ENCODE data around the gene AIDA. TPM values are rescaled to one million over a fixed set of nuclear protein-coding genes. Genes with fewer than 3 reads are reported as not detected.

Gene AIDA
- total RNA-seq, 2 experiments from 2014 or later, result 67.3 to 68.2 TPM

- Mint-ChIP-seq H3K4me3 (no peak overlapping the region), H3K9me3 (no peaks in the 10 kb centered on the region), H3K36me3 (ENCODE audit: low read depth) (peaks cover 2% of the 10 kb centered on the region), H3K4me1 (ENCODE audit: low read depth) (no peaks in the 10 kb centered on the region), H3K27me3 (ENCODE audit: low read depth) (no peaks in the 10 kb centered on the region), H3K27ac (no peak overlapping the region)
- CTCF ChIA-PET, result interaction anchor here (1.0 to 1.6 kb wide), 5 partner anchors 12 to 384 kb away, joined by 3 to 6 read pairs (median 4); no protein-coding TSS in a partner anchor
- intact Hi-C loops (cut with micrococcal nuclease), result no loop called here
- no peak for DNase-seq
Measured at GRCh38 chr1:222739465-222739864, 27.2 kb upstream of the AIDA start.

DNA sequence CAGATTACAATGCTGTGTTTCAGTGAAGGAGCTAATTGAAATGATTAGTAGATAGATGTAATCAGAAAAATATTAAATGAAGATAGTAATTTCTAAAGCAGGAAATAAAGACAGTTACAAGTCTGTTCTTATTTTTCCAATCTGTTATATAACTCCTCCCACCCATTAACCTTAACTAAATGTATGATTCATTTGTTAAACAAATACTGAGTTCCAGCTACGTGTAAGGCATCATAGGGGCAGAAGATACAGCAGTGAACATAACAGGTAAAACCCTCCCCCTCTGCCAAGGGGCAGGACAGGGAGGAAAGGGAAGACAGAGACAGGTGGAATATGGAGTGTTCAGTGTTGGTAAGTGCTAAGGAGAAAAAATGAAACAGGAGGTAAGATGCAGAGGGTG is 24.7 kb upstream of the AIDA start, which contains the start of gene FAM177B:
FAM177B (plus strand) TSS at position 231 of the 400 bp plus-strand sequence. CDS start 9,344 bp downstream, outside the sequence.
- CTCF ChIA-PET, result interaction anchor here (1.0 to 1.8 kb wide), 3 partner anchors 56 to 387 kb away, joined by 3 to 8 read pairs (median 4); no protein-coding TSS in a partner anchor
- H3K9me3 Mint-ChIP-seq, result no peaks in the 10 kb centered on the region
- intact Hi-C loops (cut with micrococcal nuclease), result no loop called here
- H3K4me1 Mint-ChIP-seq (ENCODE audit: low read depth), result peaks cover 6% of the 10 kb centered on the region
- H3K27ac Mint-ChIP-seq, result no peak within 1 kb of the TSS
- H3K4me3 Mint-ChIP-seq, result no peak within 1 kb of the TSS
- no peak for DNase-seq
- H3K27me3 Mint-ChIP-seq (ENCODE audit: low read depth), result no peaks in the 10 kb centered on the region
- H3K36me3 Mint-ChIP-seq (ENCODE audit: low read depth), result peaks cover 11% of the 10 kb centered on the region

GRCh38 chr1:222736470-222736869 is 24.2 kb upstream of the AIDA start:
- Mint-ChIP-seq H3K27ac (no peak overlapping the region), H3K4me3 (no peak overlapping the region), H3K9me3 (no peaks in the 10 kb centered on the region), H3K4me1 (ENCODE audit: low read depth) (peaks cover 6% of the 10 kb centered on the region), H3K27me3 (ENCODE audit: low read depth) (no peaks in the 10 kb centered on the region), H3K36me3 (ENCODE audit: low read depth) (peaks cover 14% of the 10 kb centered on the region)
- no peak for DNase-seq
- intact Hi-C loops (cut with micrococcal nuclease), result no loop called here
- CTCF ChIA-PET, result interaction anchor here (1.0 to 1.8 kb wide), 3 partner anchors 57 to 387 kb away, joined by 3 to 8 read pairs (median 4); no protein-coding TSS in a partner anchor

GRCh38 chr1:222734740-222735139 is 22.4 kb upstream of the AIDA start:
- no peak for DNase-seq
- Mint-ChIP-seq H3K4me3 (no peak overlapping the region), H3K27ac (no peak overlapping the region), H3K4me1 (ENCODE audit: low read depth) (peaks cover 6% of the 10 kb centered on the region), H3K27me3 (ENCODE audit: low read depth) (no peaks in the 10 kb centered on the region), H3K9me3 (no peaks in the 10 kb centered on the region), H3K36me3 (ENCODE audit: low read depth) (peaks cover 25% of the 10 kb centered on the region)
- intact Hi-C loops (cut with micrococcal nuclease), result no loop called here
- CTCF ChIA-PET, result no interaction called here

DNA sequence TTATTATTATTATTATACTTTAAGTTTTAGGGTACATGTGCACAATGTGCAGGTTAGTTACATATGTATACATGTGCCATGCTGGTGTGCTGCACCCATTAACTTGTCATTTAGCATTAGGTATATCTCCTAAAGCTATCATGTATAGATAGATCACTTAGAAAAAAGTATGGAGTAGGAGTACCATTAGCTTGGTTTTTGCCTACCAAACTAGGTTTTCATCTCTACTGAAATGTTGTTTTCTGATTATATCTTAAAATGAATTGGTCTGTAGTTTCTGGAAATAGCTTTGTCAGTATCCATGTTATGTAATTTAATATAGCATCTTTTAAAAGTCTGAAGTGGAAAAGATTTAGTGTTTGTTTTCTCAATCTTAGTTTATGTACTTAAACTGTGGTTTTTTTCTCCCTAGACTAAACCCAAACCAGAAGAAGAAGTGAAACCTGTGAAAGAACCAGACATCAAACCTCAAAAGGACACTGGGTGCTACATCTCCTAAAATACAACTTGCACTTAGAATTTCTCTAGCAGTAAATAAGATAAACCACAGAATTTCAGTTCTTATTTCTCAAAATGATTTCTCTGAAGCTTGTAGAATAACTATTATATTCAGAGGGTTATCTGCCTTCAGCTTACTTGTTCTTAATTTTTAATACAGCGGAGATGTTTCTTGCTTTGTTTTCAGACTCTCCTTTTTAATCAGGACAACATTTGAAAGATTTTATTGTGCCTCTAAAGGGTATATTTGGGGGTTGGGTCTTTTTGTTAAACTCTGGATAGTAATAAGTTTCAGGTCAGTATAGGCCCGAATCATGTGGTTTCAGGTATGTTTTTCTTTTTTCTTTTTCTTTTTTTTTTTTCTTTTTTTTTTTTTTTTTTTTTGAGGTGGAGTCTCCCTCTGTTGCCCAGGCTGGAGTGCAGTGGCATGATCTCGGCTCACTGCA is 20.2 kb upstream of the AIDA start:
- intact Hi-C loops (cut with micrococcal nuclease), result no loop called here

GRCh38 chr1:222730866-222731265 is 18.6 kb upstream of the AIDA start:
- Mint-ChIP-seq H3K36me3 (ENCODE audit: low read depth) (peaks cover 42% of the 10 kb centered on the region), H3K4me1 (ENCODE audit: low read depth) (peaks cover 6% of the 10 kb centered on the region), H3K27me3 (ENCODE audit: low read depth) (no peaks in the 10 kb centered on the region), H3K9me3 (no peaks in the 10 kb centered on the region), H3K4me3 (no peak overlapping the region), H3K27ac (no peak overlapping the region)
- intact Hi-C loops (cut with micrococcal nuclease), result no loop called here
- DNase-seq, result no peak
- CTCF ChIA-PET, result interaction anchor here (1.0 kb wide), 1 partner anchor 172 kb away, joined by 4 read pairs; no protein-coding TSS in a partner anchor

More for the DNA sequence above, 20.2 kb upstream of the AIDA start:
- H3K36me3 Mint-ChIP-seq (ENCODE audit: low read depth), result peaks cover 37% of the 10 kb centered on the region
- DNase-seq, result no peak
- peaks cover 6% of the 10 kb centered on the region for H3K4me1 Mint-ChIP-seq (ENCODE audit: low read depth)
- peak overlapping the region; percentile 1 for H3K27ac Mint-ChIP-seq
- H3K27me3 Mint-ChIP-seq (ENCODE audit: low read depth), result no peaks in the 10 kb centered on the region
- no peak overlapping the region for H3K4me3 Mint-ChIP-seq
- CTCF ChIA-PET, result no interaction called here
- no peaks in the 10 kb centered on the region for H3K9me3 Mint-ChIP-seq

DNA sequence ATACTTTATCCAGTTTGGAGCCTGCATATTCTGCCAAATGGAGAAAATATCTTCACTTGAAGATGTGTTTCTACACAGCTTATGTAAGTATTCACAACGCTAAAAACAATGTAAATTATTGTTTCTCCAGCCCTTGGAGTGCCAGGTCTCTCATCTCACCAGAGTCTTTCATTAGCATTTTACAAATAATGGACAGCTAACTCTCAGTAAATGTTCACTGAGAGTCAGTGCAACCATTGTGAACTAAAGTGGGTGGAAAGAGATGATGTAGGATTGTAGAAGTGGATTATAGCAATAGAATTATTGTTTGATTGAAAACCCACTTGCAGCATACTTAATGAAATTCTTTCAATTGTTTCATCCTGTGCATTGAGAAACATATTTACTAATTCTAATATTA is 16.5 kb upstream of the AIDA start:
- intact Hi-C loops (cut with micrococcal nuclease), result no loop called here
- Mint-ChIP-seq H3K36me3 (ENCODE audit: low read depth) (peaks cover 45% of the 10 kb centered on the region), H3K4me1 (ENCODE audit: low read depth) (peaks cover 6% of the 10 kb centered on the region), H3K27me3 (ENCODE audit: low read depth) (no peaks in the 10 kb centered on the region), H3K27ac (no peak overlapping the region), H3K4me3 (no peak overlapping the region), H3K9me3 (no peaks in the 10 kb centered on the region)
- CTCF ChIA-PET, result interaction anchor here (1.1 kb wide), 1 partner anchor 395 kb away, joined by 3 read pairs; no protein-coding TSS in a partner anchor
- no peak for DNase-seq

DNA sequence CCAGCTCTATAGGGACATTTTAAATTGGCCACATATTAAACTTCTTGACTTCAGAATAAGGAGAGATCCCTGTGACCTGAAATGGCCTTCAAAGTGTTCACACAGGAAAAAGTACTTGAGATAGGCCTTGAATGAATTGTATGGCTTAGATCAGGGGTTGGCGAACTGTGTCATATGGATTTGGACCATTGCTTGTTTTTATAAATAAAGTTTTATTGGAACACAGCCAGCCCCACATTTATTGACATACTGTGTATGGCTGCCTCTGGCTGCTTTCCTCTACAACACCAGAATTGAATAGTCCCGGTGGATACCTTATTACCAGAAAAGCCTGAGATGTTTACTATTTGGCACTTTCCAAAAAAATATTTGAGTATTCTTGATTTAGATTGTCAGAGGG is 4.1 kb upstream of the AIDA start:
- CTCF ChIA-PET, result interaction anchor here (1.1 kb wide), 1 partner anchor 250 kb away, joined by 5 read pairs; no protein-coding TSS in a partner anchor
- H3K4me3 Mint-ChIP-seq, result no peak overlapping the region
- H3K27ac Mint-ChIP-seq, result no peak overlapping the region
- peaks cover 24% of the 10 kb centered on the region for H3K4me1 Mint-ChIP-seq (ENCODE audit: low read depth)
- H3K27me3 Mint-ChIP-seq (ENCODE audit: low read depth), result no peaks in the 10 kb centered on the region
- H3K36me3 Mint-ChIP-seq (ENCODE audit: low read depth), result peaks cover 38% of the 10 kb centered on the region
- no peaks in the 10 kb centered on the region for H3K9me3 Mint-ChIP-seq
- DNase-seq, result no peak
- intact Hi-C loops (cut with micrococcal nuclease), result loop anchor here (10.0 kb wide), 1 partner anchor 1468 kb away; the partner anchor contains the start of gene DEGS1

GRCh38 chr1:222713091-222713961 is 1.0 kb upstream of the AIDA start:
- DNase-seq, result peak; percentile 91
- peaks cover 37% of the 10 kb centered on the region for H3K4me1 Mint-ChIP-seq (ENCODE audit: low read depth)
- intact Hi-C loops (cut with micrococcal nuclease), result loop anchor here (1.0 to 10.0 kb wide), 7 partner anchors 58 to 1471 kb away; partner anchors contain the start of genes DEGS1 and FBXO28
- H3K27me3 Mint-ChIP-seq (ENCODE audit: low read depth), result no peaks in the 10 kb centered on the region
- H3K36me3 Mint-ChIP-seq (ENCODE audit: low read depth), result peaks cover 29% of the 10 kb centered on the region
- CTCF ChIA-PET, result interaction anchor here (0.6 to 1.1 kb wide), 6 partner anchors 8 to 1608 kb away, joined by 3 to 4 read pairs (median 3); no protein-coding TSS in a partner anchor
- no peaks in the 10 kb centered on the region for H3K9me3 Mint-ChIP-seq
- H3K27ac Mint-ChIP-seq, result peak overlapping the region; percentile 98
- H3K4me3 Mint-ChIP-seq, result peak overlapping the region; percentile 100

- DNase-seq, result peak; percentile 68
- no peaks in the 10 kb centered on the region for H3K9me3 Mint-ChIP-seq
- intact Hi-C loops (cut with micrococcal nuclease), result loop anchor here (1.0 to 10.0 kb wide), 6 partner anchors 67 to 1473 kb away; partner anchors contain the start of genes DEGS1, DISP1, DUSP10 and FBXO28
- H3K27ac Mint-ChIP-seq, result peak overlapping the region; percentile 98
- peaks cover 23% of the 10 kb centered on the region for H3K36me3 Mint-ChIP-seq (ENCODE audit: low read depth)
- no peaks in the 10 kb centered on the region for H3K27me3 Mint-ChIP-seq (ENCODE audit: low read depth)
- peaks cover 41% of the 10 kb centered on the region for H3K4me1 Mint-ChIP-seq (ENCODE audit: low read depth)
- H3K4me3 Mint-ChIP-seq, result peak overlapping the region; percentile 100
- CTCF ChIA-PET, result no interaction called here
Measured at GRCh38 chr1:222711319-222712252, 705 bp downstream of the AIDA start.

DNA sequence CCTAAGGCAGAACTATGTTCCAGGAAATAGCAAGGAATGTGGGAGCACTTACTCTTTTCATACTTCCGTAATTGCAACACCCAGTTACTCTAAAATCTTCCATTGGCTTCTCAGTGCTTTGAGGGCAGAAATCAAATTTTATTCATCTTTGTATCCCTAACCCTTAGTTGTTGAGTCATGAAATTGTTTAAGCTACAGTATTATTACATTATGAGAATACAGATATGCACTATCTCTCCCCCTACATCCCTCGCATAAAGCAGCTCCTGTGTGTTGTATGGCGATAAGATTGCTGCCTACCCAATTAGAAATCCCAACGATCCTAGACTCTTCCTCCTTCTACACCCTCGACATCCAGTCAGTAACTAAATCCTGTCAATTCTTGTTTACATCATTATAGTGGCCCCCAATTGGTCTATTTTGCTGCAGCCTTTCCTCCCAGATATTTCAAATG is 2.6 kb downstream of the AIDA start:
- H3K4me1 Mint-ChIP-seq (ENCODE audit: low read depth), result peaks cover 49% of the 10 kb centered on the region
- H3K27me3 Mint-ChIP-seq (ENCODE audit: low read depth), result no peaks in the 10 kb centered on the region
- H3K4me3 Mint-ChIP-seq, result no peak overlapping the region
- H3K9me3 Mint-ChIP-seq, result no peaks in the 10 kb centered on the region
- peaks cover 19% of the 10 kb centered on the region for H3K36me3 Mint-ChIP-seq (ENCODE audit: low read depth)
- DNase-seq, result no peak
- CTCF ChIA-PET, result interaction anchor here (1.2 kb wide), 1 partner anchor 244 kb away, joined by 3 read pairs; no protein-coding TSS in a partner anchor
- H3K27ac Mint-ChIP-seq, result no peak overlapping the region
- intact Hi-C loops (cut with micrococcal nuclease), result loop anchor here (5.0 to 10.0 kb wide), 3 partner anchors 173 to 1475 kb away; partner anchors contain the start of genes DEGS1 and FBXO28

All from activated naive CD4-positive, alpha-beta T cell treated with anti-CD3 and anti-CD28 coated beads for 36 hours (primary cell).